ENCODE results near the gene NUMB. TPM values are rescaled to one million over a fixed set of nuclear protein-coding genes. Genes with fewer than 3 reads are reported as not detected.

The NUMB gene
- total RNA-seq, 2 experiments from 2014 or later: 18.6 to 87.8 TPM

GRCh38 chr14:73443758-73444157 lies 14.6 kb downstream of the NUMB start:
- H3K9me2 ChIP-seq (ENCODE audit: insufficient read depth, low read length): no peaks in the 10 kb centered on the region
- CTCF ChIA-PET (ENCODE audit: unreplicated experiment): interaction anchor here (0.7 kb wide), 1 partner anchor 12 kb away, joined by 3 read pairs; no protein-coding TSS in a partner anchor
- H4K20me1 ChIP-seq (ENCODE audit: insufficient read depth, low read length): peaks cover 4% of the 10 kb centered on the region; the same call in 1 of the 2 replicates
- intact Hi-C loops (cut with micrococcal nuclease; ENCODE audit: unreplicated experiment): no loop called here
- H3K36me3 ChIP-seq (ENCODE audit: insufficient read depth, low read length): no peaks in the 10 kb centered on the region
- POLR2A ChIA-PET: interaction anchor here (0.6 to 5.4 kb wide), 2 partner anchors 11 to 1558 kb away, joined by 3 to 40 read pairs; no protein-coding TSS in a partner anchor
- H3K9me3 ChIP-seq (ENCODE audit: low read length): no peaks in the 10 kb centered on the region
- DNase-seq (ENCODE audit: low spot score): no peak
- TF ChIP-seq CTCF (conservative IDR thresholded peaks at IDR 0.05; ENCODE audit: low read length) (no peak), EZH2phosphoT487 (IDR thresholded peaks at IDR 0.05; ENCODE audit: borderline replicate concordance, low read depth, low read length) (no peak)
- no peak overlapping the region for H3K27ac ChIP-seq (ENCODE audit: low read depth, low read length, poor library complexity, severe bottlenecking)
- H3K4me2 ChIP-seq (ENCODE audit: low read length): no peak overlapping the region
- no peak overlapping the region for H2AFZ ChIP-seq (ENCODE audit: low read length)
- H3K4me1 ChIP-seq (ENCODE audit: insufficient read depth, low read length, poor library complexity, severe bottlenecking): peaks cover 9% of the 10 kb centered on the region
- peaks cover 36% of the 10 kb centered on the region; the same call in 1 of the 2 replicates for H3K79me2 ChIP-seq (ENCODE audit: insufficient read depth, low read depth, low read length)
- BruUV-seq (replicated peaks): no TSS peak
- H3K4me3 ChIP-seq (ENCODE audit: low read depth, low read length, poor library complexity, severe bottlenecking): no peak overlapping the region

- no TSS peak for BruUV-seq (replicated peaks)
- Histone ChIP-seq H3K4me3 (ENCODE audit: low read depth, low read length, poor library complexity, severe bottlenecking) (no peak overlapping the region), H4K20me1 (ENCODE audit: insufficient read depth, low read length) (peaks cover 9% of the 10 kb centered on the region; the same call in 1 of the 2 replicates), H3K36me3 (ENCODE audit: insufficient read depth, low read length) (no peaks in the 10 kb centered on the region), H3K4me1 (ENCODE audit: insufficient read depth, low read length, poor library complexity, severe bottlenecking) (peaks cover 9% of the 10 kb centered on the region), H2AFZ (ENCODE audit: low read length) (no peak overlapping the region), H3K9me3 (ENCODE audit: low read length) (no peaks in the 10 kb centered on the region), H3K9me2 (ENCODE audit: insufficient read depth, low read length) (no peaks in the 10 kb centered on the region), H3K79me2 (ENCODE audit: insufficient read depth, low read depth, low read length) (peaks cover 39% of the 10 kb centered on the region), H3K27ac (ENCODE audit: low read depth, low read length, poor library complexity, severe bottlenecking) (no peak overlapping the region), H3K4me2 (ENCODE audit: low read length) (peak overlapping the region; percentile 30)
- intact Hi-C loops (cut with micrococcal nuclease; ENCODE audit: unreplicated experiment): no loop called here
- POLR2A ChIA-PET: interaction anchor here (0.6 to 5.4 kb wide), 11 partner anchors 10 to 356 kb away, joined by 3 to 40 read pairs (median 4); partner anchors contain the start of gene NUMB
- CTCF ChIA-PET (ENCODE audit: unreplicated experiment): no interaction called here
- DNase-seq (ENCODE audit: low spot score): no peak
- no peak for TF ChIP-seq CTCF (conservative IDR thresholded peaks at IDR 0.05; ENCODE audit: low read length)
- TF ChIP-seq EZH2phosphoT487 (IDR thresholded peaks at IDR 0.05; ENCODE audit: borderline replicate concordance, low read depth, low read length): no peak
Observed at GRCh38 chr14:73441286-73441685, 17.1 kb downstream of the NUMB start.

- H3K4me1 ChIP-seq (ENCODE audit: insufficient read depth, low read length, poor library complexity, severe bottlenecking): peaks cover 9% of the 10 kb centered on the region
- intact Hi-C loops (cut with micrococcal nuclease; ENCODE audit: unreplicated experiment): no loop called here
- POLR2A ChIA-PET: interaction anchor here (1.0 to 1.1 kb wide), 2 partner anchors 11 to 16 kb away, joined by 3 to 4 read pairs; no protein-coding TSS in a partner anchor
- H3K36me3 ChIP-seq (ENCODE audit: insufficient read depth, low read length): no peaks in the 10 kb centered on the region
- no peaks in the 10 kb centered on the region for H3K9me3 ChIP-seq (ENCODE audit: low read length)
- peaks cover 9% of the 10 kb centered on the region; the same call in 1 of the 2 replicates for H4K20me1 ChIP-seq (ENCODE audit: insufficient read depth, low read length)
- H3K27ac ChIP-seq (ENCODE audit: low read depth, low read length, poor library complexity, severe bottlenecking): no peak overlapping the region
- peaks cover 30% of the 10 kb centered on the region for H3K79me2 ChIP-seq (ENCODE audit: insufficient read depth, low read depth, low read length)
- CTCF ChIA-PET (ENCODE audit: unreplicated experiment): no interaction called here
- no peaks in the 10 kb centered on the region for H3K9me2 ChIP-seq (ENCODE audit: insufficient read depth, low read length)
- BruUV-seq (replicated peaks): TSS peak; percentile 41
- DNase-seq (ENCODE audit: low spot score): no peak
- no peak overlapping the region for H3K4me3 ChIP-seq (ENCODE audit: low read depth, low read length, poor library complexity, severe bottlenecking)
- H2AFZ ChIP-seq (ENCODE audit: low read length): no peak overlapping the region
- TF ChIP-seq EZH2phosphoT487 (IDR thresholded peaks at IDR 0.05; ENCODE audit: borderline replicate concordance, low read depth, low read length): no peak
- TF ChIP-seq CTCF (conservative IDR thresholded peaks at IDR 0.05; ENCODE audit: low read length): no peak
- no peak overlapping the region for H3K4me2 ChIP-seq (ENCODE audit: low read length)
Observed at GRCh38 chr14:73438993-73439392, 19.4 kb downstream of the NUMB start.
